ENCODE results near the gene CDH18. TPM values are rescaled to one million over a fixed set of nuclear protein-coding genes. Genes with fewer than 3 reads are reported as not detected.

Gene CDH18
- total and polyA plus RNA-seq, 2 of the 4 experiments (the other 2 are of a cell fraction) = 0.24 to 1.1 TPM

DNA sequence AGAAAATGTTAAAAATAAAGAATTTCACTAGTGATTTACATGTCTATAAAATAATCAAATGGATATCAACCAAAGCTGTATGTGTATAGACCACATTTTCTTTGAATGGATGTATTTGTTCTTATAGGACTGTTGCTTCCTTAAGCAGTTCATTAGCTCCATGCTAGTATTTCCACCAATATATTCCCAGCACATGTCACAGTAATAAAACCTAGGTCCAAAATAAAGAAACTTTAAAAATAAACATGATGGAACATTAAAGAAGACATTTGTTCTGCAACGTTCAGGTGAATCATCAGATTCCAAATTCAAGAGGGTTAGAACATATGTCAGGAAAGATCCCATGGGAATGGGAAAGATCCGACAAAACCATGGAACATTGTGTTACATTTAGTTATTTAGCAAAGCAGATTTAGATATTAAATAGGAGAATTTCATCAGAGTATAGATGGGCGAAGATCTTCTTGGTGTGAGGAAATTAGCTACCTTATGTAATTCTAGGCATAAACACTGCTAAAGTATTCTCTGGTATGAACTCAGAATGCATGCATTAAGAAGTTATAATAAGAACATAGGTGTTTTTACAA lies 490.7 kb downstream of the CDH18 start:
- BruUV-seq (replicated peaks) = no TSS peak

More for the DNA sequence above, 490.7 kb downstream of the CDH18 start:
- H3K36me3 ChIP-seq (ENCODE audit: control insufficient read depth, insufficient read depth, low read length) = no peaks in the 10 kb centered on the region
- no peak overlapping the region for H3K4ac ChIP-seq (ENCODE audit: low read depth, low read length)
- 83% methylated on average over 1 of the region's 3 CpGs; no CpG with 5 or more reads in 1 of the 2 experiments for WGBS, 2 experiments (ENCODE audit: extremely low coverage in 2 of 2, insufficient read length in 1 of 2)
- no peaks in the 10 kb centered on the region for H3K27me3 ChIP-seq (ENCODE audit: control insufficient read depth, insufficient read depth, low read length)
- 0 out of 2 replicates have a peak, but pooled peaks cover 2% of the 10 kb centered on the region for H3K9me3 ChIP-seq (ENCODE audit: control insufficient read depth, insufficient read depth, low read length)
- no peak overlapping the region for H3K9ac ChIP-seq (ENCODE audit: low read depth, low read length)
- in situ Hi-C loops (cut with MboI; ENCODE audit: low sequenced_read_pairs) = no loop called here
- no peaks in the 10 kb centered on the region for H3K79me1 ChIP-seq (ENCODE audit: low read depth in 1 of 2, low read length in 2 of 2)
- no peak overlapping the region for H3K4me2 ChIP-seq (ENCODE audit: low read depth, low read length)
- H3K9me1 ChIP-seq (ENCODE audit: insufficient read depth, low read length) = no peaks in the 10 kb centered on the region
- intact Hi-C loops (cut with micrococcal nuclease) = no loop called here
- H3K56ac ChIP-seq (ENCODE audit: extremely low read depth, insufficient read depth, low read length) = no peak overlapping the region
- no peak overlapping the region for H2BK5ac ChIP-seq (ENCODE audit: low read depth, low read length, poor library complexity, severe bottlenecking)
- ChIA-PET CTCF (no interaction called here), POLR2A (ENCODE audit: unreplicated experiment) (no interaction called here)
- no peaks in the 10 kb centered on the region for H4K20me1 ChIP-seq (ENCODE audit: insufficient read depth, low read length)
- no peak overlapping the region for H2AK9ac ChIP-seq (replicated peaks; ENCODE audit: low read depth, low read length, poor library complexity)
- ATAC-seq (ENCODE audit: low read depth) = no peak
- no peak overlapping the region for H4K5ac ChIP-seq (ENCODE audit: low read depth, low read length)
- H2BK20ac ChIP-seq (ENCODE audit: low read depth, low read length) = no peak overlapping the region
- H3K4me3 ChIP-seq (ENCODE audit: insufficient read depth, low read depth, low read length) = no peak overlapping the region
- TF ChIP-seq BHLHE40 (IDR thresholded peaks at IDR 0.05; ENCODE audit: low read depth, low read length) = no peak
- no peak for TF ChIP-seq POLR2A (IDR thresholded peaks at IDR 0.05; ENCODE audit: low read depth, low read length)
- TF ChIP-seq SMC3 (IDR thresholded peaks at IDR 0.05; ENCODE audit: low read depth, low read length) = no peak
- TF ChIP-seq, protein P1, sequence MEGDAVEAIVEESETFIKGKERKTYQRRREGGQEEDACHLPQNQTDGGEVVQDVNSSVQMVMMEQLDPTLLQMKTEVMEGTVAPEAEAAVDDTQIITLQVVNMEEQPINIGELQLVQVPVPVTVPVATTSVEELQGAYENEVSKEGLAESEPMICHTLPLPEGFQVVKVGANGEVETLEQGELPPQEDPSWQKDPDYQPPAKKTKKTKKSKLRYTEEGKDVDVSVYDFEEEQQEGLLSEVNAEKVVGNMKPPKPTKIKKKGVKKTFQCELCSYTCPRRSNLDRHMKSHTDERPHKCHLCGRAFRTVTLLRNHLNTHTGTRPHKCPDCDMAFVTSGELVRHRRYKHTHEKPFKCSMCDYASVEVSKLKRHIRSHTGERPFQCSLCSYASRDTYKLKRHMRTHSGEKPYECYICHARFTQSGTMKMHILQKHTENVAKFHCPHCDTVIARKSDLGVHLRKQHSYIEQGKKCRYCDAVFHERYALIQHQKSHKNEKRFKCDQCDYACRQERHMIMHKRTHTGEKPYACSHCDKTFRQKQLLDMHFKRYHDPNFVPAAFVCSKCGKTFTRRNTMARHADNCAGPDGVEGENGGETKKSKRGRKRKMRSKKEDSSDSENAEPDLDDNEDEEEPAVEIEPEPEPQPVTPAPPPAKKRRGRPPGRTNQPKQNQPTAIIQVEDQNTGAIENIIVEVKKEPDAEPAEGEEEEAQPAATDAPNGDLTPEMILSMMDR (conservative IDR thresholded peaks at IDR 0.05; ENCODE audit: low read depth, low read length) = no peak
- TF ChIP-seq CEBPB (IDR thresholded peaks at IDR 0.05; ENCODE audit: low read depth, low read length) = no peak
- TF ChIP-seq RCOR1 (IDR thresholded peaks at IDR 0.05; ENCODE audit: insufficient replicate concordance, low read length) = no peak
- TF ChIP-seq RAD21 (IDR thresholded peaks at IDR 0.05; ENCODE audit: low read length) = no peak
- TF ChIP-seq, protein P2, sequence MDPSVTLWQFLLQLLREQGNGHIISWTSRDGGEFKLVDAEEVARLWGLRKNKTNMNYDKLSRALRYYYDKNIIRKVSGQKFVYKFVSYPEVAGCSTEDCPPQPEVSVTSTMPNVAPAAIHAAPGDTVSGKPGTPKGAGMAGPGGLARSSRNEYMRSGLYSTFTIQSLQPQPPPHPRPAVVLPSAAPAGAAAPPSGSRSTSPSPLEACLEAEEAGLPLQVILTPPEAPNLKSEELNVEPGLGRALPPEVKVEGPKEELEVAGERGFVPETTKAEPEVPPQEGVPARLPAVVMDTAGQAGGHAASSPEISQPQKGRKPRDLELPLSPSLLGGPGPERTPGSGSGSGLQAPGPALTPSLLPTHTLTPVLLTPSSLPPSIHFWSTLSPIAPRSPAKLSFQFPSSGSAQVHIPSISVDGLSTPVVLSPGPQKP (IDR thresholded peaks at IDR 0.05; ENCODE audit: borderline replicate concordance, low read depth, low read length) = no peak
- no peak for TF ChIP-seq MAFK (IDR thresholded peaks at IDR 0.05; ENCODE audit: low read depth, low read length)
- no peak for TF ChIP-seq FOS (IDR thresholded peaks at IDR 0.05; ENCODE audit: low read depth, low read length)
- TF ChIP-seq MAZ (IDR thresholded peaks at IDR 0.05; ENCODE audit: borderline replicate concordance, low read depth, low read length) = no peak
- TF ChIP-seq NFE2L2 (IDR thresholded peaks at IDR 0.05; ENCODE audit: low read depth, low read length) = no peak
- H3K14ac ChIP-seq (replicated peaks; ENCODE audit: low read depth, low read length) = no peak overlapping the region
- H4K8ac ChIP-seq (ENCODE audit: low read depth in 2 of 2, low read length in 2 of 2) = no peak overlapping the region
- DNase-seq = no peak
- dilution Hi-C loops (cut with HindIII; ENCODE audit: low sequenced_read_pairs, unreplicated experiment) = no loop called here
- no peak overlapping the region for H3K27ac ChIP-seq (ENCODE audit: insufficient read depth, low read length)
- H2BK120ac ChIP-seq (ENCODE audit: low read depth, low read length) = no peak overlapping the region
- H2AK5ac ChIP-seq (ENCODE audit: low read depth, low read length) = no peak overlapping the region
- H2BK15ac ChIP-seq (ENCODE audit: low read depth, low read length) = no peak overlapping the region
- H3K18ac ChIP-seq (ENCODE audit: low read depth, low read length) = no peak overlapping the region
- no peak overlapping the region for H4K91ac ChIP-seq (ENCODE audit: insufficient read depth, low read depth, low read length)
- no peak overlapping the region for H2AFZ ChIP-seq (replicated peaks; ENCODE audit: low read length, poor library complexity)
- no peaks in the 10 kb centered on the region for H3K4me1 ChIP-seq (ENCODE audit: control insufficient read depth, insufficient read depth, low read length)
- no peak overlapping the region for H3K23ac ChIP-seq (ENCODE audit: low read depth, low read length)
